Neural crest cell (in vitro differentiated cells): ENCODE results near the gene SMARCA2. TPM values are rescaled to one million over a fixed set of nuclear protein-coding genes. Genes with fewer than 3 reads are reported as not detected.

Experiments
- DNase-seq: peaks from one replicate; pipeline ENCODE4 v3.0.0; 2021; ENCODE audit warnings: low read depth, mixed read lengths, low spot score
- H3K27ac Mint-ChIP-seq: one replicate; pipeline ENCODE4 v1.8.0; 2021; ENCODE audit warnings: mild to moderate bottlenecking, mixed read lengths; ENCODE audit not compliant: unreplicated experiment
- H3K27me3 Mint-ChIP-seq: 2 replicates; pipeline ENCODE4 v1.8.0; 2021; ENCODE audit warnings: low read depth, mild to moderate bottlenecking, mixed read lengths
- H3K36me3 Mint-ChIP-seq: 2 replicates; pipeline ENCODE4 v1.8.0; 2021; ENCODE audit warnings: low read depth, mild to moderate bottlenecking, mixed read lengths
- H3K4me1 Mint-ChIP-seq: 2 replicates; pipeline ENCODE4 v1.8.0; 2021; ENCODE audit warnings: mixed read lengths
- H3K4me3 Mint-ChIP-seq: one replicate; pipeline ENCODE4 v1.8.0; 2021; ENCODE audit warnings: mild to moderate bottlenecking, mixed read lengths
- H3K9me3 Mint-ChIP-seq: 2 replicates; pipeline ENCODE4 v1.8.0; 2021; ENCODE audit warnings: mixed read lengths
- total RNA-seq: library from RNA; stranded (reverse); gene quantifications from 2 replicates; pipeline ENCODE4 v1.2.1, GENCODE V29; 2021
- TF ChIP-seq, protein P1 (sequence below): fragments of 200-600 bp; sonication (generic); conservative IDR thresholded peaks from 2 replicates; pipeline ENCODE4 v1.5.0; 2021; ENCODE audit warnings: antibody characterized with exemption, mild to moderate bottlenecking

Gene SMARCA2
- total RNA-seq, 1 donor from 2014 or later: 19.4 TPM

DNA sequence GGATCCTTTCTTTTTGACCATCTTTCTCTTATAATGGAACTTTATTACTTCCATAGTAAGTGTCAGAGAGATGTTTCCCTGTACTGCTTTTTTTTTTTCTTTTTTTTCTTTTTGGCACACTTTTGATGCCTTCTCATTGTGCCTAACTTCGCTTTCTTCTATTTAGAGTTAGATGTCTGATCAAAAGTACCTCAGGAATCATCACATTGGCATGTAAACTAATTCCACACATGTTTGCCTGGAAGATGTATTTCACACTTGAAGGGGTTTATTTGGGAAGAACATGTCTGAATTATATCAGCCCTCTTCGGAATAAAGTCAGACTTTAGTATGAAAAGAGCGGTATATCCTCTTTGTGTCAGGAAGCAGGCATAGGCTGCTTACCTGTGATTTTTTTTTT lies 35.1 kb downstream of the SMARCA2 start:
- no peak overlapping the region for H3K27ac Mint-ChIP-seq
- no peaks in the 10 kb centered on the region for H3K9me3 Mint-ChIP-seq
- H3K4me1 Mint-ChIP-seq: peaks cover 8% of the 10 kb centered on the region
- DNase-seq: no peak
- TF ChIP-seq, protein P1, sequence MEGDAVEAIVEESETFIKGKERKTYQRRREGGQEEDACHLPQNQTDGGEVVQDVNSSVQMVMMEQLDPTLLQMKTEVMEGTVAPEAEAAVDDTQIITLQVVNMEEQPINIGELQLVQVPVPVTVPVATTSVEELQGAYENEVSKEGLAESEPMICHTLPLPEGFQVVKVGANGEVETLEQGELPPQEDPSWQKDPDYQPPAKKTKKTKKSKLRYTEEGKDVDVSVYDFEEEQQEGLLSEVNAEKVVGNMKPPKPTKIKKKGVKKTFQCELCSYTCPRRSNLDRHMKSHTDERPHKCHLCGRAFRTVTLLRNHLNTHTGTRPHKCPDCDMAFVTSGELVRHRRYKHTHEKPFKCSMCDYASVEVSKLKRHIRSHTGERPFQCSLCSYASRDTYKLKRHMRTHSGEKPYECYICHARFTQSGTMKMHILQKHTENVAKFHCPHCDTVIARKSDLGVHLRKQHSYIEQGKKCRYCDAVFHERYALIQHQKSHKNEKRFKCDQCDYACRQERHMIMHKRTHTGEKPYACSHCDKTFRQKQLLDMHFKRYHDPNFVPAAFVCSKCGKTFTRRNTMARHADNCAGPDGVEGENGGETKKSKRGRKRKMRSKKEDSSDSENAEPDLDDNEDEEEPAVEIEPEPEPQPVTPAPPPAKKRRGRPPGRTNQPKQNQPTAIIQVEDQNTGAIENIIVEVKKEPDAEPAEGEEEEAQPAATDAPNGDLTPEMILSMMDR: no peak
- H3K36me3 Mint-ChIP-seq: peaks cover 4% of the 10 kb centered on the region
- H3K4me3 Mint-ChIP-seq: no peak overlapping the region
- peaks cover 84% of the 10 kb centered on the region for H3K27me3 Mint-ChIP-seq

DNA sequence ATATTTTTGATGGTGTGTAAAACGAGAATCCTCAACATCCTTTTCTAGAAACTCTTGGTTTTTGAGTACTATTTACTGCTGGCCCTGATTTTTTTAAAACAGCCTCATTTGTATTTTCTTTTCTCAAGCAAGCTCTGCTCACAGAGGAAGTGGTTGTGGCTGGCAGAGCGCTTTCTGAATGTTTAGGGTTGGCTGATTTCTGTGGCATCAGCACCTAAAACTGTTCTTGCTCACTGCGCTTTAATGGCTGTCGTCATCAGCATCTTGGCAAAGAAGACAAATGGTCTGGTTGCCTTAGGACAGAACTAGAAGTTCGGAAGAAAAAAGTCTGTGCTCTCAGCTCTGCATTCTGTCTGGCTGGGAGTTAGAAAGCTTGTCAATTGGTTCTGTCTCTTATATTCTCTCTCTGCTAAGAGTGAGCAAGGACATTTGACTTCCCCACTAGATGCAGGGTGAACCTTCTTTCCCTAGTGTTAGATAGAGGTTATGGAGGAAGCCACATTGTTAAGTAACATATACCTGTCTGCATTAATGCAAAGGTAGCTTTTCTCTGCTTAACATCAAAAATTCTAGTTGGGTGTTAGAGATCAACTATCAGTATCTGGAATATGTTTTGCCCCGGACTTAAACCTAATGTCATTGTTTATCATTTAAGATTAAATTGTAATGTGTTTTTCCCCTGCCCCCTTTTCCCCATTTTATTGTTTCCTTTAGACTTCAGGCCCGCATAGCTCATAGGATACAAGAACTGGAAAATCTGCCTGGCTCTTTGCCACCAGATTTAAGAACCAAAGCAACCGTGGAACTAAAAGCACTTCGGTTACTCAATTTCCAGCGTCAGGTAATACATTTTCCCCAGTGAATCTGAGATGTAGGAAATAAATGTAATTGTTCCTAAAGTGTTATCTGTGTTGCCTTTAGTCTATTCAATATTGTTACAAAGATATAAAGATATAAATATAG lies 39.0 kb downstream of the SMARCA2 start:
- TF ChIP-seq, protein P1: no peak
- H3K36me3 Mint-ChIP-seq: peaks cover 6% of the 10 kb centered on the region
- peaks cover 48% of the 10 kb centered on the region for H3K27me3 Mint-ChIP-seq
- H3K27ac Mint-ChIP-seq: no peak overlapping the region
- H3K4me3 Mint-ChIP-seq: no peak overlapping the region
- no peak for DNase-seq
- peaks cover 5% of the 10 kb centered on the region for H3K4me1 Mint-ChIP-seq
- no peaks in the 10 kb centered on the region for H3K9me3 Mint-ChIP-seq

- TF ChIP-seq, protein P1: no peak
- no peaks in the 10 kb centered on the region for H3K9me3 Mint-ChIP-seq
- H3K36me3 Mint-ChIP-seq: peaks cover 6% of the 10 kb centered on the region
- H3K4me3 Mint-ChIP-seq: no peak overlapping the region
- no peak overlapping the region for H3K27ac Mint-ChIP-seq
- peaks cover 5% of the 10 kb centered on the region for H3K4me1 Mint-ChIP-seq
- DNase-seq: no peak
- peaks cover 37% of the 10 kb centered on the region for H3K27me3 Mint-ChIP-seq
Measured at GRCh38 chr9:2055203-2055658, 40.1 kb downstream of the SMARCA2 start.

GRCh38 chr9:2059274-2059929 lies 44.3 kb downstream of the SMARCA2 start:
- DNase-seq: no peak
- H3K4me3 Mint-ChIP-seq: no peak overlapping the region
- peaks cover 6% of the 10 kb centered on the region for H3K27me3 Mint-ChIP-seq
- peaks cover 6% of the 10 kb centered on the region for H3K36me3 Mint-ChIP-seq
- no peak overlapping the region for H3K27ac Mint-ChIP-seq
- TF ChIP-seq, protein P1: no peak
- peaks cover 5% of the 10 kb centered on the region for H3K4me1 Mint-ChIP-seq
- H3K9me3 Mint-ChIP-seq: no peaks in the 10 kb centered on the region

DNA sequence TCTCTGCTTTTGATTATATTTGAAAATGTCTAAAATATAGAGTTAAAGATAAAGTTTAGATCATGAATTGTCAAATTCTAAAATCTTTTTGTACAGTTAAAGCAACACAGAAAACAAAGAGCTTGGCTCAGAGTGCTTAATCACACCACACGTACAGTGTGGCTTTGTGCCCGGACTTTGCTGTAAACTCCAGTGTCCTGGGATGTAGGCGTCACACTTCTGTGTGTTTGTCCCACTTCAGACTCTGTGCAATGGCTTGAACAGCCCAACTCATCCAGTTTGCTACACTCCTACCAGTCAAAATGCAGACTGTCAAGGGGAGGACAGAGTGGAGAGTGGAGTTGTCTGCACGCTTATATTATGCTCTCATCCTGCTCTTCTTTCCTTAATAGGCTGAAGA lies 45.3 kb downstream of the SMARCA2 start:
- TF ChIP-seq, protein P1: no peak
- no peak overlapping the region for H3K4me3 Mint-ChIP-seq
- H3K27me3 Mint-ChIP-seq: no peaks in the 10 kb centered on the region
- H3K36me3 Mint-ChIP-seq: peaks cover 6% of the 10 kb centered on the region
- H3K9me3 Mint-ChIP-seq: no peaks in the 10 kb centered on the region
- DNase-seq: no peak
- peaks cover under 1% of the 10 kb centered on the region for H3K4me1 Mint-ChIP-seq
- no peak overlapping the region for H3K27ac Mint-ChIP-seq
